Measurements from ENCODE around the gene OLA1. TPM values are rescaled to one million over a fixed set of nuclear protein-coding genes. Genes with fewer than 3 reads are reported as not detected.
A peak's percentile ranks its signal among the peaks of the same experiment; 100 is the strongest.

OLA1 gene
- total RNA-seq, 1 donor from 2014 or later, result 323 TPM

- peaks cover 10% of the 10 kb centered on the region for H3K27me3 Mint-ChIP-seq (ENCODE audit: insufficient read depth, low read depth)
- TF ChIP-seq, protein P1, sequence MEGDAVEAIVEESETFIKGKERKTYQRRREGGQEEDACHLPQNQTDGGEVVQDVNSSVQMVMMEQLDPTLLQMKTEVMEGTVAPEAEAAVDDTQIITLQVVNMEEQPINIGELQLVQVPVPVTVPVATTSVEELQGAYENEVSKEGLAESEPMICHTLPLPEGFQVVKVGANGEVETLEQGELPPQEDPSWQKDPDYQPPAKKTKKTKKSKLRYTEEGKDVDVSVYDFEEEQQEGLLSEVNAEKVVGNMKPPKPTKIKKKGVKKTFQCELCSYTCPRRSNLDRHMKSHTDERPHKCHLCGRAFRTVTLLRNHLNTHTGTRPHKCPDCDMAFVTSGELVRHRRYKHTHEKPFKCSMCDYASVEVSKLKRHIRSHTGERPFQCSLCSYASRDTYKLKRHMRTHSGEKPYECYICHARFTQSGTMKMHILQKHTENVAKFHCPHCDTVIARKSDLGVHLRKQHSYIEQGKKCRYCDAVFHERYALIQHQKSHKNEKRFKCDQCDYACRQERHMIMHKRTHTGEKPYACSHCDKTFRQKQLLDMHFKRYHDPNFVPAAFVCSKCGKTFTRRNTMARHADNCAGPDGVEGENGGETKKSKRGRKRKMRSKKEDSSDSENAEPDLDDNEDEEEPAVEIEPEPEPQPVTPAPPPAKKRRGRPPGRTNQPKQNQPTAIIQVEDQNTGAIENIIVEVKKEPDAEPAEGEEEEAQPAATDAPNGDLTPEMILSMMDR (IDR thresholded peaks at IDR 0.05), result peak; percentile 41
- TF ChIP-seq EZH2phosphoT487 (IDR thresholded peaks at IDR 0.05), result no peak
- TF ChIP-seq EZH2 (IDR thresholded peaks at IDR 0.05), result no peak
- H3K4me3 Mint-ChIP-seq, result no peak overlapping the region
- Histone ChIP-seq H3K4me3 (no peak overlapping the region), H3K4me1 (peaks cover 4% of the 10 kb centered on the region), H3K9ac (no peak overlapping the region), H3K27me3 (no peaks in the 10 kb centered on the region), H3K36me3 (no peaks in the 10 kb centered on the region), H3K9me3 (ENCODE audit: low read depth) (no peaks in the 10 kb centered on the region), H4K20me1 (ENCODE audit: low read depth) (no peaks in the 10 kb centered on the region), H2AFZ (replicated peaks) (no peak overlapping the region), H3K27ac (no peak overlapping the region), H3K4me2 (no peak overlapping the region), H3K79me2 (ENCODE audit: low read depth) (no peaks in the 10 kb centered on the region), H3F3A (ENCODE audit: low read depth) (peaks cover 5% of the 10 kb centered on the region)
- no peak for DNase-seq (ENCODE audit: low spot score)
- peaks cover 41% of the 10 kb centered on the region for H3K4me1 Mint-ChIP-seq
- H3K9me3 Mint-ChIP-seq, result peaks cover 4% of the 10 kb centered on the region
- H3K36me3 Mint-ChIP-seq, result no peaks in the 10 kb centered on the region
- no peak overlapping the region for H3K27ac Mint-ChIP-seq
These were observed 212.2 kb downstream of the OLA1 start for GRCh38 chr2:174035981-174036742.

DNA sequence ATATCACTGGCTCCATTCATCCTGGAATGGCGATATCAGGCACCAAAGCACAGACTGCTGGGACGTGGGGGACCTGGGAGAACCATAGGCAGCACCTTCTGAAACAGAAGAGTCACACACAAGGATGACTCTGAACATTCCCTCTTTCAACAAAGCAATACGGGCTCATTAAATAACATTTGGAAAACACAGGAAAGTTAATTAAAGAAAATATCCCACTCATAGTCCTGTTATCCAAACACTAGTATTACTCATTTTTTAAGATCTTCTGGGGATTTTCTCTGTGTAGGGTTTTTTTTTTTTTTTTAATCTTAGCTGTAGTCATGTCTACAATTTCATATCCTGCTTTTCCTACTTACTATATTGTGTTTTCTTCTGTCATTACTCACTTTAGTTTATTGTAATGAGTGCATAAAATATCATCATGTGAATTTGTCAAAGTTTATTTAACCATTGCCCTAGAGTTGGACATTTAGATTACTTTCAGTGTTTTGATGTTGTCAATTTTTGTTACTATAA, 213.2 kb downstream of the OLA1 start:
- H3K9me3 ChIP-seq (ENCODE audit: low read depth), result no peaks in the 10 kb centered on the region
- H4K20me1 ChIP-seq (ENCODE audit: low read depth), result no peaks in the 10 kb centered on the region
- Mint-ChIP-seq H3K4me1 (peaks cover 43% of the 10 kb centered on the region), H3K9me3 (peaks cover 4% of the 10 kb centered on the region), H3K27me3 (ENCODE audit: insufficient read depth, low read depth) (peaks cover 10% of the 10 kb centered on the region), H3K36me3 (no peaks in the 10 kb centered on the region), H3K4me3 (no peak overlapping the region), H3K27ac (no peak overlapping the region)
- no peak overlapping the region for H3K9ac ChIP-seq
- peaks cover 5% of the 10 kb centered on the region for H3F3A ChIP-seq (ENCODE audit: low read depth)
- H3K27me3 ChIP-seq, result no peaks in the 10 kb centered on the region
- TF ChIP-seq, protein P1 (IDR thresholded peaks at IDR 0.05), result no peak
- TF ChIP-seq EZH2 (IDR thresholded peaks at IDR 0.05) (no peak), EZH2phosphoT487 (IDR thresholded peaks at IDR 0.05) (no peak)
- H3K27ac ChIP-seq, result no peak overlapping the region
- no peaks in the 10 kb centered on the region for H3K36me3 ChIP-seq
- H3K4me2 ChIP-seq, result no peak overlapping the region
- no peak for DNase-seq (ENCODE audit: low spot score)
- H3K79me2 ChIP-seq (ENCODE audit: low read depth), result no peaks in the 10 kb centered on the region
- H2AFZ ChIP-seq (replicated peaks), result no peak overlapping the region
- H3K4me1 ChIP-seq, result peaks cover 4% of the 10 kb centered on the region
- H3K4me3 ChIP-seq, result no peak overlapping the region

GRCh38 chr2:174033163-174033550, 215.2 kb downstream of the OLA1 start:
- peaks cover 32% of the 10 kb centered on the region for H3K4me1 Mint-ChIP-seq
- no peaks in the 10 kb centered on the region for H3K27me3 ChIP-seq
- H3K9ac ChIP-seq, result no peak overlapping the region
- H3K27ac ChIP-seq, result no peak overlapping the region
- H4K20me1 ChIP-seq (ENCODE audit: low read depth), result no peaks in the 10 kb centered on the region
- TF ChIP-seq, protein P1 (IDR thresholded peaks at IDR 0.05), result no peak
- TF ChIP-seq EZH2phosphoT487 (IDR thresholded peaks at IDR 0.05), result no peak
- no peaks in the 10 kb centered on the region for H3K9me3 ChIP-seq (ENCODE audit: low read depth)
- no peak overlapping the region for H3K4me3 ChIP-seq
- H2AFZ ChIP-seq (replicated peaks), result no peak overlapping the region
- no peaks in the 10 kb centered on the region for H3K36me3 ChIP-seq
- no peaks in the 10 kb centered on the region for H3F3A ChIP-seq (ENCODE audit: low read depth)
- H3K9me3 Mint-ChIP-seq, result peaks cover 4% of the 10 kb centered on the region
- peaks cover 6% of the 10 kb centered on the region for H3K4me1 ChIP-seq
- no peak overlapping the region for H3K4me2 ChIP-seq
- H3K36me3 Mint-ChIP-seq, result no peaks in the 10 kb centered on the region
- DNase-seq (ENCODE audit: low spot score), result no peak
- no peaks in the 10 kb centered on the region for H3K79me2 ChIP-seq (ENCODE audit: low read depth)
- no peak overlapping the region for H3K27ac Mint-ChIP-seq
- peaks cover 10% of the 10 kb centered on the region for H3K27me3 Mint-ChIP-seq (ENCODE audit: insufficient read depth, low read depth)
- no peak overlapping the region for H3K4me3 Mint-ChIP-seq

Data from neural progenitor cell (in vitro differentiated cells).